Cardiac muscle cell (in vitro differentiated cells and primary cell): ENCODE measurements around the gene CLDN12. TPM values are rescaled to one million over a fixed set of nuclear protein-coding genes. Genes with fewer than 3 reads are reported as not detected.

Experiments
- DNase-seq, 2 donors: peaks; one replicate each; pipeline versions ENCODE4 v3.0.0 to v3.0.0-alpha.2; 2010 to 2017; ENCODE audit warnings: low read depth in 1 of 2, low spot score in 1 of 2
- H3K27ac ChIP-seq: fragments of 200-600 bp; sonication (generic); 2 replicates; pipeline ENCODE4 v1.5.1; 2016
- H3K27me3 ChIP-seq: fragments of 200-600 bp; sonication (generic); 2 replicates; pipeline ENCODE4 v1.6.0; 2016; ENCODE audit warnings: control low read depth
- H3K36me3 ChIP-seq: fragments of 200-600 bp; sonication (generic); 2 replicates; pipeline ENCODE4 v1.5.1; 2016; ENCODE audit warnings: control low read depth
- H3K4me1 ChIP-seq: fragments of 200-600 bp; sonication (generic); 2 replicates; pipeline ENCODE4 v1.8.1; 2017; ENCODE audit warnings: low read depth, mild to moderate bottlenecking, mixed run types
- H3K4me3 ChIP-seq: fragments of 200-600 bp; sonication (generic); 2 replicates; pipeline ENCODE4 v1.5.1; 2016; ENCODE audit warnings: mild to moderate bottlenecking
- H3K9me3 ChIP-seq: fragments of 200-600 bp; sonication (generic); 2 replicates; pipeline ENCODE4 v1.5.1; 2017; ENCODE audit warnings: low read depth, mild to moderate bottlenecking, control low read depth
- CTCF ChIP-seq: IDR thresholded peaks from 2 replicates; pipeline ENCODE4 v1.5.1; 2012; ENCODE audit warnings: low read depth, mild to moderate bottlenecking, low read length
- polyA plus RNA-seq: library from polyadenylated mRNA; unstranded; fragments of >200 nt; fragmentation: Nextera tagmentation; extraction: Ambion mirVana; gene quantifications from 2 replicates; pipeline ENCODE4 v1.2.1, GENCODE V29; 2016
- total RNA-seq: library from RNA; depleted of rRNA; stranded (reverse); fragments of >200 nt; gene quantifications from 2 replicates; pipeline ENCODE4 v1.2.3, GENCODE V29; 2016

CLDN12 gene
- total and polyA plus RNA-seq, 2 experiments from 2014 or later, result 23.7 to 25.8 TPM

- no peak for TF ChIP-seq CTCF
Observed at GRCh38 chr7:90413185-90413528, 9.9 kb downstream of the CLDN12 start.

GRCh38 chr7:90421651-90422050 is 18.4 kb downstream of the CLDN12 start:
- TF ChIP-seq CTCF, result no peak
- H3K36me3 ChIP-seq, result no peaks in the 10 kb centered on the region
- H3K4me3 ChIP-seq, result no peak overlapping the region
- no peaks in the 10 kb centered on the region for H3K9me3 ChIP-seq
- DNase-seq, result no peak
- H3K27ac ChIP-seq, result no peak overlapping the region
- no peaks in the 10 kb centered on the region for H3K27me3 ChIP-seq
- H3K4me1 ChIP-seq, result no peaks in the 10 kb centered on the region

More at GRCh38 chr7:90413185-90413528, 9.9 kb downstream of the CLDN12 start:
- no peaks in the 10 kb centered on the region for H3K27me3 ChIP-seq
- H3K27ac ChIP-seq, result no peak overlapping the region
- DNase-seq, result no peak
- H3K4me1 ChIP-seq, result no peaks in the 10 kb centered on the region
- no peaks in the 10 kb centered on the region for H3K9me3 ChIP-seq
- H3K36me3 ChIP-seq, result peaks cover 14% of the 10 kb centered on the region
- no peak overlapping the region for H3K4me3 ChIP-seq

- no peak for TF ChIP-seq CTCF
- Histone ChIP-seq H3K36me3 (no peaks in the 10 kb centered on the region), H3K4me1 (no peaks in the 10 kb centered on the region)
Observed at GRCh38 chr7:90424720-90425119, 21.5 kb downstream of the CLDN12 start.

GRCh38 chr7:90425376-90425775 is 22.1 kb downstream of the CLDN12 start:
- Histone ChIP-seq H3K27ac (no peak overlapping the region), H3K4me1 (no peaks in the 10 kb centered on the region), H3K36me3 (no peaks in the 10 kb centered on the region), H3K27me3 (no peaks in the 10 kb centered on the region), H3K4me3 (no peak overlapping the region), H3K9me3 (no peaks in the 10 kb centered on the region)
- no peak for DNase-seq
- TF ChIP-seq CTCF, result no peak

More at GRCh38 chr7:90424720-90425119, 21.5 kb downstream of the CLDN12 start:
- DNase-seq, result no peak
- H3K27me3 ChIP-seq, result no peaks in the 10 kb centered on the region
- no peak overlapping the region for H3K27ac ChIP-seq
- H3K4me3 ChIP-seq, result no peak overlapping the region
- H3K9me3 ChIP-seq, result no peaks in the 10 kb centered on the region

GRCh38 chr7:90430614-90431460 is 27.6 kb downstream of the CLDN12 start:
- no peak overlapping the region for H3K27ac ChIP-seq
- DNase-seq, result peak in 1 of 2 donors; percentile 11
- no peaks in the 10 kb centered on the region for H3K27me3 ChIP-seq
- H3K4me1 ChIP-seq, result no peaks in the 10 kb centered on the region
- H3K4me3 ChIP-seq, result no peak overlapping the region
- H3K36me3 ChIP-seq, result no peaks in the 10 kb centered on the region
- no peak for TF ChIP-seq CTCF
- no peaks in the 10 kb centered on the region for H3K9me3 ChIP-seq
